Trophoblast cell (in vitro differentiated cells and primary cell): ENCODE measurements around the gene FOXJ3.
A peak's percentile ranks its signal among the peaks of the same experiment; 100 is the strongest.

Experiments
- DNase-seq, 2 donors: peaks; one replicate each; pipeline ENCODE4 v3.0.0-alpha.2; 2016
- H2AFZ ChIP-seq: 2 replicates; pipeline ENCODE4 v1.6.1; 2013; ENCODE audit warnings: low read length, moderate library complexity, mild to moderate bottlenecking; ENCODE audit not compliant: insufficient read depth, poor library complexity
- H2AK5ac ChIP-seq: 2 replicates; pipeline ENCODE4 v1.6.1; 2013; ENCODE audit warnings: mild to moderate bottlenecking, low read length
- H2BK120ac ChIP-seq: 2 replicates; pipeline ENCODE4 v1.6.1; 2013; ENCODE audit warnings: low read length, mild to moderate bottlenecking, moderate library complexity; ENCODE audit not compliant: insufficient read depth, poor library complexity
- H2BK12ac ChIP-seq: 2 replicates; pipeline ENCODE4 v1.6.1; 2013; ENCODE audit warnings: mild to moderate bottlenecking, low read length, moderate library complexity
- H2BK5ac ChIP-seq: 2 replicates; pipeline ENCODE4 v1.6.1; 2013; ENCODE audit warnings: low read length, low read depth, moderate library complexity, mild to moderate bottlenecking; ENCODE audit not compliant: poor library complexity
- H3K14ac ChIP-seq: 2 replicates; pipeline ENCODE4 v1.6.1; 2013; ENCODE audit warnings: mild to moderate bottlenecking, low read length
- H3K18ac ChIP-seq: 2 replicates; pipeline ENCODE4 v1.6.1; 2013; ENCODE audit warnings: mild to moderate bottlenecking, low read length
- H3K23ac ChIP-seq: 2 replicates; pipeline ENCODE4 v1.6.1; 2013; ENCODE audit warnings: low read length
- H3K27ac ChIP-seq: 2 replicates; pipeline ENCODE4 v1.5.1; 2013; ENCODE audit warnings: low read depth, mild to moderate bottlenecking, inconsistent platforms, low read length, moderate library complexity
- H3K27me3 ChIP-seq: 2 replicates; pipeline ENCODE4 v1.6.1; 2013; ENCODE audit warnings: inconsistent platforms, mild to moderate bottlenecking, low read length, moderate library complexity; ENCODE audit not compliant: insufficient read depth
- H3K36me3 ChIP-seq, 2 experiments: 1 replicate in 1 of 2; 2 replicates in 1 of 2; pipeline ENCODE4 v1.6.1; 2013; ENCODE audit warnings: low read length in 2 of 2, mild to moderate bottlenecking in 2 of 2, moderate library complexity in 1 of 2; ENCODE audit not compliant: insufficient read depth in 2 of 2, control insufficient read depth in 1 of 2
- H3K4ac ChIP-seq: 2 replicates; pipeline ENCODE4 v1.6.1; 2013; ENCODE audit warnings: low read depth, mild to moderate bottlenecking, low read length, moderate library complexity
- H3K4me1 ChIP-seq, 2 experiments: 1 replicate in 1 of 2; 2 replicates in 1 of 2; pipeline ENCODE4 v1.6.1; 2013; ENCODE audit warnings: low read length in 2 of 2, mild to moderate bottlenecking in 2 of 2, moderate library complexity in 1 of 2; ENCODE audit not compliant: insufficient read depth in 2 of 2, control insufficient read depth in 1 of 2
- H3K4me2 ChIP-seq: 2 replicates; pipeline ENCODE4 v1.6.1; 2013; ENCODE audit warnings: inconsistent platforms, mild to moderate bottlenecking, low read length, moderate library complexity
- H3K4me3 ChIP-seq: 2 replicates; pipeline ENCODE4 v1.5.1; 2013; ENCODE audit warnings: mild to moderate bottlenecking, low read depth, low read length, inconsistent platforms
- H3K79me1 ChIP-seq: one replicate; pipeline ENCODE4 v1.6.1; 2013; ENCODE audit warnings: low read length
- H3K79me2 ChIP-seq: 2 replicates; pipeline ENCODE4 v1.6.1; 2013; ENCODE audit warnings: low read length, mild to moderate bottlenecking; ENCODE audit not compliant: control insufficient read depth, insufficient read depth, poor library complexity
- H3K9ac ChIP-seq: 2 replicates; pipeline ENCODE4 v1.6.1; 2013; ENCODE audit warnings: mild to moderate bottlenecking, low read length
- H3K9me3 ChIP-seq: 2 replicates; pipeline ENCODE4 v1.6.1; 2013; ENCODE audit warnings: low read depth, mild to moderate bottlenecking, control low read depth, inconsistent platforms, low read length; ENCODE audit not compliant: insufficient read depth
- H4K12ac ChIP-seq: 2 replicates; pipeline ENCODE4 v1.6.1; 2013; ENCODE audit warnings: low read depth, mild to moderate bottlenecking, low read length, moderate library complexity
- H4K8ac ChIP-seq: 2 replicates; pipeline ENCODE4 v1.6.1; 2013; ENCODE audit warnings: low read depth, mild to moderate bottlenecking, low read length, moderate library complexity
- H4K91ac ChIP-seq: one replicate; pipeline ENCODE4 v1.6.1; 2013; ENCODE audit warnings: low read depth, mild to moderate bottlenecking, low read length, moderate library complexity
- WGBS: extraction: QIAGEN DNeasy Blood & Tissue Kit; methylation state at CpG from one replicate; pipeline ENCODE4 v1.1.7; 2013; ENCODE audit warnings: missing lambda C conversion rate; ENCODE audit not compliant: insufficient read length, insufficient coverage; ENCODE audit errors: extremely low coverage; 5-methylcytosine and 5-hydroxymethylcytosine counted together

FOXJ3 gene

DNA sequence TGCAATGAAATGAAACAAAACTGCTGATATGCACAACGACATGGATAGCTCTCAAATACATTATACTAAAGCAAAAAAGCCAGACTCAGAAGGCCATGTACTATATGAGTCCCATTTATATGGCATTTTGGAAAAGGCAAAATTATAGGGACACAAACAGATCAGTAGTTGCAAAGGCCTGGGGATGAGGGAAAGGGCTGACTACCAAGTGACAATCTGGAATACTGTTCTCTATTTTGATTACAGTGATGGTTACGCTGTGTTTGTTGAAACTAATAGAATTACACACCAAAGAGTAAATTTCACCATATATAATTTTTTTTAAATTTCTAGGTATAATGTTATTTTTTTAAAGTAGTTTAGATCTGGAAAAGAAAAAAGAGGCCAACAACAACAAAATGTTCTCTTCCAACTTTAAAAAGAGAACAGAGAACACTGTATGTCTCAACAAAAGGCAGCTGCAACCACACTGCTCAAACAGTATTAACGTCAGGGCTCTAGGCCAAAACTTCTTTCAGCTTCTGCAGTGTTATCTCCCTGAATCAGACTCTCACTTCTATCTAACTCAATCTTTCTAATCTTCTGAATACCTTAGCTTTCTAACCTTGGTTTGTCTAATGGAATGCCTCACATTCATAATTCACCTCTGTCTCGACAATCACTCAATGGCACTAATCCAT is 75.8 kb downstream of the FOXJ3 start:
- H3K9me3 ChIP-seq: no peaks in the 10 kb centered on the region
- H3K4me1 ChIP-seq: peaks cover 0 to 3% of the 10 kb centered on the region in 2 experiments
- no CpG with 5 or more reads among the region's 4 CpGs for WGBS
- no peak overlapping the region for H2BK5ac ChIP-seq
- H3K79me2 ChIP-seq: no peaks in the 10 kb centered on the region
- H3K27me3 ChIP-seq: no peaks in the 10 kb centered on the region
- H3K4me3 ChIP-seq: no peak overlapping the region
- H3K18ac ChIP-seq: no peak overlapping the region
- no peak overlapping the region for H4K12ac ChIP-seq
- no peak overlapping the region for H3K14ac ChIP-seq
- H4K8ac ChIP-seq: no peak overlapping the region
- H3K79me1 ChIP-seq: no peaks in the 10 kb centered on the region
- no peak overlapping the region for H2AFZ ChIP-seq
- H2AK5ac ChIP-seq: no peak overlapping the region
- H3K4ac ChIP-seq: no peak overlapping the region
- H4K91ac ChIP-seq: no peak overlapping the region
- no peak overlapping the region for H2BK12ac ChIP-seq
- peak; percentile 65 to 89 for DNase-seq
- H3K9ac ChIP-seq: no peak overlapping the region
- no peak overlapping the region for H2BK120ac ChIP-seq
- H3K36me3 ChIP-seq: peaks cover 0 to 2% of the 10 kb centered on the region in 2 experiments
- H3K23ac ChIP-seq: no peak overlapping the region
- no peak overlapping the region for H3K27ac ChIP-seq
- no peak overlapping the region for H3K4me2 ChIP-seq

DNA sequence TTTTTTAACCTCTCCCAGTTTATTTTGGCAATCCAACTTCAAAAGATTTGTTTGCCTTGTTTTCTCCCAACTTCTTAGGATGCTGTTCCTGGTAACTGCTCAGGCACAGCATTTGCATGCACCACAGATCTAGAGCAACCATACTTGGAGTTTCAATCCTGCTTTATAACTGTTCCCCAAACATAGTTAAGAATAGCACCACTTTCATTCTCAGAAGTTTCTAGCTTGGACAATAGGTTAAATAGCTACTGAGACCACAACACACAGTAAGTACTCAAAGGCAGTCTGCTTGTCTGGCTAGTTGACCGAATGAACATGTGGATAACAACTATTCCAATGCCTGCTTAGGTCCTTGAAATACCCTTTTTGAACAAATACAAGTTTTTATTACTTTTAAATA is 76.8 kb downstream of the FOXJ3 start:
- no peak overlapping the region for H4K8ac ChIP-seq
- no peak overlapping the region for H2BK5ac ChIP-seq
- peaks cover 0 to 3% of the 10 kb centered on the region in 2 experiments for H3K4me1 ChIP-seq
- H3K14ac ChIP-seq: no peak overlapping the region
- H3K27ac ChIP-seq: no peak overlapping the region
- H3K9me3 ChIP-seq: no peaks in the 10 kb centered on the region
- no peaks in the 10 kb centered on the region for H3K79me1 ChIP-seq
- peaks cover 0 to 2% of the 10 kb centered on the region in 2 experiments for H3K36me3 ChIP-seq
- H3K27me3 ChIP-seq: no peaks in the 10 kb centered on the region
- no peak overlapping the region for H3K4me3 ChIP-seq
- no peak overlapping the region for H4K91ac ChIP-seq
- H2BK12ac ChIP-seq: no peak overlapping the region
- no peak overlapping the region for H3K18ac ChIP-seq
- no peak overlapping the region for H4K12ac ChIP-seq
- no CpG with 5 or more reads among the region's 1 CpG for WGBS
- H2AK5ac ChIP-seq: no peak overlapping the region
- no peak overlapping the region for H3K4me2 ChIP-seq
- no peak overlapping the region for H3K4ac ChIP-seq
- H3K23ac ChIP-seq: no peak overlapping the region
- H3K9ac ChIP-seq: no peak overlapping the region
- H3K79me2 ChIP-seq: no peaks in the 10 kb centered on the region
- no peak overlapping the region for H2BK120ac ChIP-seq
- no peak overlapping the region for H2AFZ ChIP-seq
- DNase-seq: no peak

DNA sequence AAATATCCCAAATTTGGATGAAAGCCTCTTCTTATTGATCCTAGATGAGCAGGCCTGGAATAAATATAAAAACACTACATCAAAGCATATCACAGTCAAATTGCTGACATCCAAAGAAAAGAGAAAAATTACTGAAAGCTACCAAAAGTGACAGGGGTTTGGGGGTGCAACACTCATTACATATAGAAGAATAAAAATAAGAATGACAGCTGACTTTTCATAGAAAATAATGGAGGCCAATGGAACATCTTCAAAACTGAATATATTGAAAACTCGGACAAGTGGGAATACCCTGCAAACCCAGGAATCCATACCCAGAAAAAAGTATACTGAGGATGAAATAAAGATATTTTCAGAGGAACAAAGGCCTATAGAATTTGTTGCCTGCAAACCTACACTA is 84.0 kb downstream of the FOXJ3 start:
- no peak overlapping the region for H3K9ac ChIP-seq
- no peak overlapping the region for H4K8ac ChIP-seq
- no peak overlapping the region for H3K4me3 ChIP-seq
- no CpG with 5 or more reads among the region's 1 CpG for WGBS
- H3K4ac ChIP-seq: no peak overlapping the region
- H3K14ac ChIP-seq: no peak overlapping the region
- no peaks in the 10 kb centered on the region for H3K27me3 ChIP-seq
- H3K79me1 ChIP-seq: no peaks in the 10 kb centered on the region
- no peak overlapping the region for H3K18ac ChIP-seq
- H2AK5ac ChIP-seq: no peak overlapping the region
- no peak overlapping the region for H4K12ac ChIP-seq
- no peaks in the 10 kb centered on the region for H3K9me3 ChIP-seq
- H4K91ac ChIP-seq: no peak overlapping the region
- H3K79me2 ChIP-seq: no peaks in the 10 kb centered on the region
- no peak overlapping the region for H2AFZ ChIP-seq
- H3K4me2 ChIP-seq: no peak overlapping the region
- no peaks in the 10 kb centered on the region for H3K4me1 ChIP-seq
- no peak overlapping the region for H2BK12ac ChIP-seq
- no peak overlapping the region for H2BK5ac ChIP-seq
- no peak overlapping the region for H3K27ac ChIP-seq
- no peak overlapping the region for H3K23ac ChIP-seq
- H2BK120ac ChIP-seq: no peak overlapping the region
- no peak for DNase-seq
- peaks cover 2 to 4% of the 10 kb centered on the region in 2 experiments for H3K36me3 ChIP-seq

GRCh38 chr1:42250164-42250563 is 84.9 kb downstream of the FOXJ3 start:
- Histone ChIP-seq H3K4me2 (no peak overlapping the region), H3K79me1 (no peaks in the 10 kb centered on the region), H3K23ac (no peak overlapping the region), H2BK12ac (no peak overlapping the region), H3K4me1 (no peaks in the 10 kb centered on the region), H3K36me3 (peaks cover 1 to 2% of the 10 kb centered on the region in 2 experiments), H2AFZ (no peak overlapping the region), H3K79me2 (no peaks in the 10 kb centered on the region), H3K9me3 (no peaks in the 10 kb centered on the region), H4K91ac (no peak overlapping the region), H3K4me3 (no peak overlapping the region), H3K27ac (no peak overlapping the region), H2AK5ac (no peak overlapping the region), H3K9ac (no peak overlapping the region), H3K4ac (no peak overlapping the region), H3K14ac (no peak overlapping the region), H3K27me3 (no peaks in the 10 kb centered on the region), H2BK120ac (no peak overlapping the region), H3K18ac (no peak overlapping the region), H4K12ac (no peak overlapping the region), H4K8ac (no peak overlapping the region), H2BK5ac (no peak overlapping the region)
- DNase-seq: no peak
- no CpG with 5 or more reads among the region's 3 CpGs for WGBS
